ENCODE measurements around the gene SECTM1.

SECTM1 gene

GRCh38 chr17:82298538-82299421, 34.8 kb downstream of the SECTM1 start:
- no peak for DNase-seq (ENCODE audit: low spot score)

DNA sequence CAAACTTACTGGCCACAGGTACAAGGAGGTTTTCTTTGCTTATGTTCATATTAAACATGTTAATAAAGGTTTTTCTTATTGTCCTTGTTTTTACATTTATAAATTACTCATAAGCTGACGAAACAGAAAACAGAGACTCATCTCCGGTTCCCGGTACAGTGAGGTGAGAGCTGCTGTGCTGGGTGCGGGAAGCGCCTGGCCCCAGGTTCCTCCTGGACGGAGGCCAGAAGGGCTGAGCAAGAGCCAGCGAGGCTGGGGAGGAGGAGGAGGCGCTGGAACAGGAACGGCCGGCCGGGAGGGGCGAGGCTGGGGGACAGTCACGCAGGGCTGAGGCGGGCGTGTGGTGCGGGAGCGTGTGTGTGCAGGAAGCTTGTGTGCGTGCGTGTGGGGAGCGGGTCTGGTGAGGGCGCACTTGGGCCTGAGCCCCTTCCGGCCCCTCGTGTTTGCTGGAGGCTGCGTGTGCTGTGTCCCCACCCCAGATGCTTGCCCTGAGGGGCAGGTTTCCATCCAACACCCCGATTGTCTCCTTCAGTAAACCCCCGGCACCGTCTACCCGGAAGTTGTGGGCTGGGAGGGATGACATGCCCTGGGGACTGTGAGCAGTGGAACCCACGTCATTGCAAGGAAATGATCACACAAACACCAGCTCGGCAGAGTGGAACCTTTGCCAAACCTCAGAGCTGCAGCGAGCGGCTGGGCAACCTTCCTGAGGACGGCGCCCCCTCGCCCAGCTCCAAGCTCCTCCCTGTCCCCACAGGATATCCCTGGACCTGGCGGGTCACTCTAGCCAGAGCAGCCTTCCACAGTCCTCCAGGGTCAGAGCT, 35.6 kb downstream of the SECTM1 start:
- DNase-seq (ENCODE audit: low spot score), result peak; percentile 58

DNA sequence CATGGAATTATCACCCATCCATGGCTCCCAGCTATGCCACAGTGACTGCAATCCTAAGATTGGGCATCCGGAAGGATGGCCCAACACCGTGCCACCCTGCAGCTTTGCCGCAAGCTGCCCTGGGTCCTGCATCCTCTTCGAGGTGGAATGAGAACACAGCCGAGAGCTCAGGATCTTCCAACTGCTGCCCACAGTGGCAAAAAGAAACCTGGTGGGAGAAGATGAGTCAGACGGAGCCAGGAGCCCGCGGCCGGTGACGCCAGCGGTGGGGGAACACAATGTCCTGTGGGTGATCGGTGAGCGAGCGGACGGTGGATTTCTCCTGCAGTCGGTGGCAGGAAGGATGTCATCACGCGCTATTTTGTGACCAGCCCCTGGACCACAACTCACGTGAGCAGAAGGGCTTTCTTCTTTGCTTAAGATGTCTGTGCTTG, 36.3 kb downstream of the SECTM1 start:
- no peak for DNase-seq (ENCODE audit: low spot score)

DNA sequence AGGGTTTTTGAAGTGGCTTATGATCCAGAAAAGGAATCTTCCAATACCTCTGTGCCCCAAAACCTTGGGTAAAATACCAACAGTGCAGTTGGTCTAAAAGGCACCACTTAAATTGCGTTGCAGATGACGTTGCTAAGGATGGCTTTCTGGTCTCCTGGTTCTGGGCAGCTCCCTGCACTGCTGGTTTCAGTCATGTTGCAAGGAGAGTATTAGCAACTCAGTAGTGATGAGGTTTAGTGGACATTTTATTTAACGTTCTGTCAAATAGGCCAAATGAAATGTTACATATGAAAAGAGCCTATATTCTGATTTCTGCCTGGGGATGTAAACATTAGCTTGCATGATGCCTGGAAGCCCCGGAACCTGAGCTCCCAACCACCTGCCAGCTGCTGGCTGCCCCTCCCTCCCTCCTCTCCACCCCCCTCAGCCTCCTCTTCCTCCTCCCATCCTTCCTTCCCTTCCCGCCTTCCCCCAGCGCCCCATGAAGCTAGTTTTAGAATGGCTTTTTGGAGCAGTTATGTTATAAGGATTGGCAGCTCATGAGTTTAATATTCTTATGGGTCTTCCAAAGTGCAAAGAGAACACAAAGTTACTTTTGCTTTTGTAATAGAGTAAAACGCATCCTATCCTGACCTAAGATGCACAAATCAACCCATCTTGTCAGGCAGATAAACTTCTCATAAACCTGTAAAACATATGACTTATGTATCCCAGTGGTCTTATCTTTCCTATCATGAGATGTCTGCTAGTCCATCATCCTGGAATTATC, 36.9 kb downstream of the SECTM1 start:
- no peak for DNase-seq (ENCODE audit: low spot score)

- DNase-seq (ENCODE audit: low spot score), result no peak
These were observed 38.1 kb downstream of the SECTM1 start for GRCh38 chr17:82295472-82295814.

- DNase-seq (ENCODE audit: low spot score), result no peak
These were observed 39.3 kb downstream of the SECTM1 start for GRCh38 chr17:82294064-82294773.

DNA sequence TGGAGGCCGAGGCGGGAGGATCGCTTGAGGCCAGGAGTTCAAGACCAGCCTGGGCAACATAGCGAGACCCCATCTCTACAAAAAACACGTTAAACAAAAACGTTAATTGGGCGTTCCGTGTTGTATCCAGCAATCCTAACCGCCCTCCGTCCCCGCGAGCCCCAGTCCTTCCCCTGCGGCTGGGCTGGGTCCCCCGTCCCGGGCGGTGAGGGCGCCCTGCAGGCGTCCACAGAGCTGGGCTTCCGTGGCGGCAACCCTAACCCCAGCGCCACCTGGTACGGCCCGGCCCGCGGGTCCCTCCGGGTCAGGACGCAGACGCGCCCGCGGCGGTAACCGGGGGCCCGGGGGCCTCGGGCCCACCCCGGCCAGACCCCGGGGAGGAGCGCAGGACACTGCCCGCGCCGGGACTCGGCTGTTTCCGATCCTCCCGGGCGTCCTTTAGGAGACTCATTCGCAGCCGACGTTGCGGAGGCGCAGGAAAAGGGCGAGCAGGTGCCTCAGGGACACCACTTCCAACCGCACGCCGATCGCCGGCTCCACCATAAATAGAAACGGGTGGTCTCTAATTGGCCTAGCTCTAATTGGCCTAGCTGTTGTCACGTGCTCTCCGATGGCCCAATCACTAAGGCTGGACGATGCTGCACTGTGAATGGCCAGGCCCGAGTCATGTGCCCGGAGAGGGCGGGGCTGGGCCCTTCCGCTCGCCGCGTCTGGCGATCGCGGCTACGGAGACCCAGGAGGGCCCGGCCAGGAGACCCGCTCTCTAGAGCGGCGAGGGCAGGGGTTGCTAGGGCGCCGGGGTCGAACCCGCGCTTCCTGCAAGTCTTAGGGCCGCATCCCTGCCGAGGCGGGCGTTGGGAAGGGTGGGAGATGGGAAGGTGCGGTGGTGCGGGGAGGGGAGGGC, 41.1 kb downstream of the SECTM1 start:
- DNase-seq (ENCODE audit: low spot score), result peak; percentile 95

DNA sequence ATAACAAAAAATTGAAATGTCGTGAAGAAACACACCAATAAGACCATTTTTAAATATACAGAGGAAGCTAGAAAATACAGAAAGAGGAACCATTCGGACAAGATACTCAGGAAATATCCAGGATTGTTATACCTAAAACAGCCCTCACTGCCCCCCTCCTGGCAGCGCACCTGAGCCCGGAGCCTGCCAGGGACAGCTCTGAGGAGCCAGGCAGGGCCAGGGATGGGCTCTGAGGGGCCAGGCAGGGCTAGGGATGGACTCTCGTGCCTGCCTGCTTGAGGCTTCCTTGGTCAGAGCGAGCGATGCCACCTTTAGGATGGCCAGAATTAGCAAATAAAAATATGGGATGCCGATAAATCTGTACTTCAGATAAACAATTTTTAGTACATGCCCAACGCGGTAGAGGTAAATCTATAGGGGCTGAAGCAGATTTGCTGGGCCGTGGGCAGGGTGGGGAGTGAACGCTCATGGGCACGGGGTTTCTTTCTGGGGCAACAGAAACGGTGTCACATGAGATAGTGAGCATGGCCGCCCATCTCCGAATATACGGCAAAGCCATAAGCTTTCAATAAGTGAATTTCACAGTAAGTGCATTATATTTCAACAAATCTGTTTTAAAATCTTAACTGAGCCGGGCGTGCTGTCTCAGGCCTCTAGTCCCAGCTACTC, 41.9 kb downstream of the SECTM1 start:
- no peak for DNase-seq (ENCODE audit: low spot score)

- DNase-seq (ENCODE audit: low spot score), result peak; percentile 32
These were observed 45.4 kb downstream of the SECTM1 start for GRCh38 chr17:82287868-82288801.

GRCh38 chr17:82287013-82287867, 46.3 kb downstream of the SECTM1 start:
- DNase-seq (ENCODE audit: low spot score), result no peak

- no peak for DNase-seq (ENCODE audit: low spot score)
These were observed 48.4 kb downstream of the SECTM1 start for GRCh38 chr17:82285141-82285540.

- peak; percentile 27 for DNase-seq (ENCODE audit: low spot score)
These were observed 50.3 kb downstream of the SECTM1 start for GRCh38 chr17:82283208-82283749.

GRCh38 chr17:82282239-82283207, 51.0 kb downstream of the SECTM1 start:
- no peak for DNase-seq (ENCODE audit: low spot score)

DNA sequence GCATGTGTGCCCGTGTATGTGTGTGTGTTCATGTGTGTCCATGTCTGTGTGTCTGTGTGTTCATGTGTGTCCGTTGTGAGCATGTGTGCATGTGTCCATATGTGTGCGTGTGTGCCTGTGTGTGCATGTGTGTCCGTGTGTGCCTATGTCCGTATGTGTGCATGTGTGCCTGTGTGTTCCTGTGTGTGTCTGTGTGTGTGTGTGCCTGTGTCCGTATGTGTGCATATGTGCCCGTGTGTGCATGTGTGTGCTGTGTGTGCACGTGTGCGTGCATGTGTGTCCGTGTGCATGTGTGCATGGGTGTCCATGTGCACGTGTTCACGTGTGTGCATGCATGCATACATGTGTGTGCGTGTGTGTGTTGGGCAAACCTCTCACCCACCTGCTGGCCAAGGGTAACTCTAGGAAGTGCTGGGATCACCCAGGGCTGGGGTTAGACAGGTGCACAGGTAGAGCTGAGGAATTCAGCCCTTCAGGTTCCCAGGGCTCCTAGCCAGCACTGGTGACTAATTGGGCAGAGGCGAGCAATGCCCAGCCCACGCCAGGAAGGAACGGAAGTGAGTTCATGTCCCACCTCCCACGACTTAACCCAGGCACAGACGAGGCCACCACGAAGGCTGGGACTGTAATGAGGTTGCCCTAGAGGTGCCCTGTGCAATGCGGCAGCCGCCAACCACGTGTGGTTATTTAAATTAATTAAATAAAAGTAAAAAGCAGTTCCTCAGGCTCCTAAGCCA, 51.9 kb downstream of the SECTM1 start:
- no peak for DNase-seq (ENCODE audit: low spot score)

DNA sequence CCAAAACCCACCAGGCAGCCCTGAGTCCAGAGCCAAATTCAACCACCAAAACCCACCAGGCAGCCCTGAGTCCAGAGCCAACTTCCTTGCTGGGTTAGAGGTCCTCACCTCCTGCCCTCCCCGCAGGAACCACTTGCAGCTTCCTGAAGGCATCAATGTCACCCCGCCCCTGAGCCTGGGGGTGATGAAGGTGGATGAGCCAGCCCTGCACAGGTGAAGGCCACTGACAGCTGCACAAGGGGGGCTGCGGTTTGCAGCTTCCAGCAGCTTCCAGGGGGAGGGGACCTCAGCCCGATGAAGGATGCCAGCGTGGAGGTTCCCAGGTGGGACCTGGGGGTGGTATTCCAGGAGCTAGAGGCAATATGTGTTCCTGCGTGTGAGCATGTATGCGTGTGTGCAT, 52.5 kb downstream of the SECTM1 start:
- no peak for DNase-seq (ENCODE audit: low spot score)

GRCh38 chr17:82280537-82280936, 53.0 kb downstream of the SECTM1 start:
- no peak for DNase-seq (ENCODE audit: low spot score)

Measured in hematopoietic multipotent progenitor cell treated with erythropoietin and hydrocortisone succinate and interleukin-3 and kit ligand, for 15 days (in vitro differentiated cells).